HFF-Myc (cell line): ENCODE measurements around the gene LRRC3C.

Experiments used
- DNase-seq: peaks from one replicate; pipeline ENCODE4 v3.0.0-alpha.2; 2011; ENCODE audit warnings: low read depth; ENCODE audit errors: extremely low read depth
- H3K4me3 ChIP-seq: replicated peaks from 2 replicates; pipeline ENCODE4 v1.5.1; 2011; ENCODE audit warnings: low read depth, mild to moderate bottlenecking, control low read depth, low read length
- CTCF ChIP-seq: IDR thresholded peaks from 2 replicates; pipeline ENCODE4 v1.5.1; 2012; ENCODE audit warnings: mild to moderate bottlenecking, low read depth, low read length, control low read depth; ENCODE audit errors: missing control alignments

Gene LRRC3C

DNA sequence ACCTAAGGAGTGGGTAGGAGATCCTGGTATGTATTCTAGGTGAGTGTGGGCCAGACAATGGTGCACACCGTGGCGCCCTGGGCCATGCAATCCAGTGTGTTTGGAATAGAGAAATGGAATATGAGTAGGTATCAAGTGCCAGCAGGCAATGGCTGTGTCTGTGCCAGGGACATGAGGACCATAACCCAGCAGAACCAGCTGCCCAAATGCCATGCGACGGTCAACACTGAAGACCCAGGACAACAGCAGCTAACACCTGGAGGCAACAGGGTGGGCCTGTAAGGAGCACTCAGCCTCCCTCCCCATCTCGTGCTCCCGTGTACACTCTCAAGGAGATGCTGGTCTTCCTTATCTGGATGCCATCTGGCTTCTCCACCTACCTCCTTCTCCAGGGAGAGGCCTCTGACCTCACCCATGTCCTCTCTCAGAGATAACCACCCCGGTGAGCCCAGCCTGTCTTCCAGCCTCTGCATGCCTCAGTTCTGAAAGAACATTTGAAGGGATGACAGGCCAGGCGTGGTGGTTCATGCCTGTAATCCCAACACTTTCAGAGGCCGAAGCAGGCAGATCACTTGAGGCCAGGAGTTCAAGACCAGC lies 8.3 kb upstream of the LRRC3C start:
- no peak for TF ChIP-seq CTCF
- no peak for DNase-seq
- H3K4me3 ChIP-seq, result no peak overlapping the region

- no peak for DNase-seq
- TF ChIP-seq CTCF, result no peak
- H3K4me3 ChIP-seq, result no peak overlapping the region
These were observed 7.0 kb upstream of the LRRC3C start for GRCh38 chr17:39920218-39921210.

GRCh38 chr17:39921323-39921722 lies 6.2 kb upstream of the LRRC3C start:
- H3K4me3 ChIP-seq, result no peak overlapping the region
- no peak for DNase-seq
- no peak for TF ChIP-seq CTCF

DNA sequence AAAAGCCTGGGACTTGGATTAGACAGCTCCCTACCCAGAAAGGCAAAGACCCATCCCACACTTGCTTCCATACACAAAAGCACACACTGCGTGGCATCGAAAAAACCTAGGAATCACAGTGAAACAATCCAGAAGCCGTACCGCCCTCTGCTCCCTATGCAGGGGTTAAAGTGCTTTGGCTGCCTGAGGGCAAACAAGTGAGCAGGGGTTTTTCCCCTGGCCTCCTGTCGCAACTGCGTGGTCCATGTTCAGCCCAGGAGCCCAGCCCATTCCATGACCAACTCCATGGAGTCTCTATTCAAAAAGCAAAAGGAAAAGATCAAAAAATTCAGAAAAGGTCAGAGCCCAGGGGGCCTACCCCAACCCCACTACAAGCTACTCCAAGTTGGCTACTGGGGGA lies 5.5 kb upstream of the LRRC3C start:
- no peak for TF ChIP-seq CTCF
- H3K4me3 ChIP-seq, result no peak overlapping the region

DNA sequence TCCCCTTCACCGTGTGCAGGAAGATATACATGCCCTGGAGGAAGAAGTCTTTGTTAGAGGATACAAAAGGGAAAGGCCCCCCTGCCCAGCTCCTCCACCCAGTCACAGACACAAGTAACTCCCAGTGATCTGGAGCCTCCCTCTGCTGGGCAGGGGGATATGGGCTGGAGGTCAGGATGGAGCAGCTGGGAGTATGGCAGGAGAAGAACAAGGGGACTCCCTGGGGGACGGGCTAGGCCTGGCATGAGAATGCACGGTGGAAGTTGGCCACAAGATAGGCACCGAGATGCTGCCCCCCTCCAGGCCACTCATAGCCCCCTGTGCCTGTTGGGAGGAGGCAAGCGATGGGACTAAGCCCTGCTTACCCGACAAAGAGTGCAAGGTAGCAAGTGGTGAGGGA lies 4.3 kb upstream of the LRRC3C start:
- TF ChIP-seq CTCF, result no peak
- no peak overlapping the region for H3K4me3 ChIP-seq
- DNase-seq, result no peak

More for the DNA sequence above, 5.5 kb upstream of the LRRC3C start:
- DNase-seq, result no peak

- TF ChIP-seq CTCF, result no peak
- no peak overlapping the region for H3K4me3 ChIP-seq
- no peak for DNase-seq
These were observed 3.5 kb upstream of the LRRC3C start for GRCh38 chr17:39923836-39924690.
